Measurements from ENCODE around the gene TMEM150B.

TMEM150B gene, protein sequence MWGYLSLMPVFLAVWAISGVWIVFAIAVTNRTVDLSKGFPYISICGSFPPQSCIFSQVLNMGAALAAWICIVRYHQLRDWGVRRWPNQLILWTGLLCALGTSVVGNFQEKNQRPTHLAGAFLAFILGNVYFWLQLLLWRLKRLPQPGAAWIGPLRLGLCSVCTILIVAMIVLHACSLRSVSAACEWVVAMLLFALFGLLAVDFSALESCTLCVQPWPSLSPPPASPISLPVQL

DNA sequence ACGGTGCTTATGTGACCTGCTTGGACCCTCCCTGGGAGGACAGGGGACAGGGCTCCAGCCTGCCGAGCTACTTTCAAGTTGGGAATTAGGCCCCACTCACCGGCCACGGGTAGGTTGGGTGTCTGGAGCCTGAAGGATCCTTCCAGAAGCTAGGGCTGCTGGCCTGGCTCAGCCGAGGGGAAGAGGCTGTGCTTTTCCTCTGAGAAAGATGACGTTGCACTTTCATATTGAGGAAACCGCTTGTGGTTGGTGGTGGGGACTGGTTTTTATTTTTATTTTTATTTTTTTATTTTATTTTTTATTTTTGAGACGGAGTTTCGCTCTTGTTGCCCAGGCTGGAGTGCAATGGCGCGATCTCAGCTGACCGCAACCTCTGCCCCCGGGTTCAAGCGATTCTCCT lies at the start of gene TMEM150B:
Gene TMEM150B, minus strand, starts transcription at position 170 of the 400 bp plus-strand sequence. CDS start 4,305 bp downstream, outside the sequence.
- no peak for DNase-seq

DNA sequence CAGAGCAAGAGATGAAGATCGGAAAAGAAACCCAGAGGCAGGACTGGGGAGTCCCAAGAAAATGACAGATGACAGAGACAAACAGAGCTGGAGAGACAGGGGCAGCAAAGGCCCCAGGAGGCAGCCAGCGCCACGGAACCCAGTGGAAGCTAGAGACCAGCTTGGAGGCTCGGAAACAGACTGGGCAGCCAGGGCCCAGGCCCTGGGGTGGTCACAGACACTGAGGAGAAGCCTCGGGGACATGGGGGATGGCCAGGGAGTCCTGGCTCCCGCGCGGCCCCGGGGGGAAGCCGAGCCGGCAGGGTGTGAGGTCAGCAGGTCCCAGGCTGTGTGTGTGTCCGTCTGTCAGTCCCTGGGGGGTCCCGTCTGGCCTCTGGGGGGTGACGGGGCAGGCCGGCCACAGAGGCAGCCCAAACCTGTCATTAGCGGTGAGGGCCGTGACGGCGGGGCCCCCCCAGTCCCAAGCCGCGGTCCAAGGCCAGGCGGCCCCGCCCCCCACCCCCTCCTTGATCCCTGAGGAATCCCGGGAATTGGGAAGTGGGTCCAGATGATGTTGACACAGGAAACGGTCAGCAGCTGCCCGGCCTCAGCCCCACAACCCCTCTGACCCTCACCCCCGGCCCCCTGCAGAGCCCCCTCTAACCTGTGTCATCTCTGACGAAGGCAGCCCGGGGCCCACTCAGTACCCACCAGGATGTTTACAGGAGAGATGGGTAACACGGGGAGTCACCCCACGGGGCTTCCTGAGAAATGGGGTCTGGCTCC lies 49.0 kb upstream of the TMEM150B start:
- no peak for DNase-seq

DNA sequence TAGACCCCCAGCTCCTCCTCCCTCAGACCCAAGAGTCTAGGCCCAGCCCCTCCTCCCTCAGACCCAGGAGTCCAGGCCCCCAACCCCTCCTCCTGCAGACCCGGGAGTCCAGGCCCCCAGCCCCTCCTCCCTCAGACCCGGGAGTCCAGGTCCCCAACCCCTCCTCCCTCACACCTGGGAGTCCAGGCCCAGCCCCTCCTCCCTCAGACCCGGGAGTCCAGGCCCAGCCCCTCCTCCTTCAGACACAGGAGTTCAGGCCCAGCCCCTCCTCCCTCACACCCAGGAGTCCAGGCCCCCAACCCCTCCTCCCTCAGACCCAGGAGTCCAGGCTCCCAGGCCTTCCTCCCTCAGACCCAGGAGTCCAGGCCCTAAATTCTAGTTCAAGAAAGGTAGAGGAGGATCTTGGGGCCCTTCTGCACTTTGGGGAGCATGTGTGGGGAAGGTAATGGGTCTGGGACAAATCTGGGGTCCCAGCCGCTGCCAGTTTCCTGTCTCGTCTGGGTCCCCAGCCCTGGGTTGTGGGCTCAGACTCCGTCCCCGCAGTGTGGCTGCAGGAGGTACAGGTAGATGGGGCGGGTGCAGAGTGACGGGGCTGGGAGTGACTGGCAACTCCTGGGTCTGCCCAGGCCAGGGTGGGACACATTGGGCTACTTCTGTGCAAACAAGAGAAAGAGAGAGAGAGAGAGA lies 48.3 kb upstream of the TMEM150B start:
- no peak for DNase-seq

DNA sequence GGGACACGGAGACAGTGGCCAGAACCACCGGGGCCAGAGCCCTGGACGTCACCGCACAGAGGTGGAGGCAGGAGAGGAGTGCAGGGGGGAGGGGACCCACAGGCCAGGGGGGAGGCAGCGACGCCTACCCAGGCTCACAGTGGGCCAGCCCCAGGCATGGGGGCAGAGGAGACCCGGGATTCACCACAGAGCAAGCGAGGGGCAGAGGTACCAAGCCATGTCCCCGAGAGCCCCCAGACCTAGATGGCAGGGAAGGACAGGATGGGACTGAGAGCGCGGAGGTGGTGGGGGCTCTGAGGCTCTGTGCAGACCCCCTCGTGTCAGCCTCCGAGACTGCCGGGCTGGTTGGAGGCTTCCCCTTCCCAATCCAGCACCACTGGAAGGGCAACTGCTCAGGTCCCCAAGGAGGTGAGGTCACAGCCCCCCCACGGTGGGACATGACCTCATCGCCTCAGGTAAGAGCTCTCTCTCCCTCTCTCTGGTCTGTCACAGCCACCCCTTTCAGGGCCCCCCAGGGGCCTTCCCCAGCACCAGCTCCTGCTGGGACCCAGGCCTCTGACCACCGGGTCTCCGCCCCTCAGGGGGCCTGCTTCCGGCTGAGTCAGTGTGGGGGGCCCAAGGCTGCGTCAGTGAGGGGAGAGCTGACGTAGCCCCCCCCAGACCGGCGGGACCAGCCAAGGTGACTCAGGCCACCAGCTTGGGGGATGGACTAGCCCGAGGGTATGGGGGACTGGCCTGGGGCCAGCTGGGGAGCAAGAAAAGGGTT lies 47.4 kb upstream of the TMEM150B start:
- no peak for DNase-seq

DNA sequence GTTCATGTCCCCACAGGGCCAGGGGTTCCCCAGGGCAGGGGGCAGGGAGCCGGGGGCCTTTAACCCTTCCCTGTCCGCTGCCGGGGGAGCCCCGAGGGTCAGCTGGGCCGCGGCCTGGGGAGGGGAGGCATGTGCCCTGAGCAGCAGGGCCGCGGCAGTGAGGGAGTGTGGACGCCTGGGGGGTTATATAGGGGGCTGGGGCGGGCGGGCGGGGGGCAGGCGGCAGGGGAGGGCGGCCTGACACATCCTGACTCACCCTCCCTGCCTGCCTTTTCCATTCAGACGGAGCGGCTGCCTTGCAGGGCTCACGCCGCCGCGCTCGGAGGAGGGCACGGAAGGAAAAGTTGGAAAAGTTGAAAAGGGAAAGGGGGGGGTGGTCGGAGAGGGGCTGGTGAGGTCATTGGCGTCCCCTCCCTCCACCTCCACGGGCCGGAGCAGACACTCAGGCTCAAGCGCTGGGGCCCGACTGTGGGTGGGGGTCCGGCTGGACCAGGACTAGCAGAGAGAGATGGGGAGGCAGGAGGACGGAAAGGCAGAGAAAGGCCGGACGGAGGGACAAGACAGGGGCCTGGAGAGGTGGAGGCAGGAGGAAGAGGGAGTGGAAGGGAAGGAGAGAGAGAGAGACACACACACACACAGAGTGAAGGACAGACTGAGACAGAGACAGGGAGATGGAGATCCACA lies 45.3 kb upstream of the TMEM150B start, which contains the start of gene IL11:
Gene IL11, minus strand, starts transcription at position 159 of the 684 bp plus-strand sequence. Its CDS starts 153 bp downstream, at position 6.
- no peak for DNase-seq

DNA sequence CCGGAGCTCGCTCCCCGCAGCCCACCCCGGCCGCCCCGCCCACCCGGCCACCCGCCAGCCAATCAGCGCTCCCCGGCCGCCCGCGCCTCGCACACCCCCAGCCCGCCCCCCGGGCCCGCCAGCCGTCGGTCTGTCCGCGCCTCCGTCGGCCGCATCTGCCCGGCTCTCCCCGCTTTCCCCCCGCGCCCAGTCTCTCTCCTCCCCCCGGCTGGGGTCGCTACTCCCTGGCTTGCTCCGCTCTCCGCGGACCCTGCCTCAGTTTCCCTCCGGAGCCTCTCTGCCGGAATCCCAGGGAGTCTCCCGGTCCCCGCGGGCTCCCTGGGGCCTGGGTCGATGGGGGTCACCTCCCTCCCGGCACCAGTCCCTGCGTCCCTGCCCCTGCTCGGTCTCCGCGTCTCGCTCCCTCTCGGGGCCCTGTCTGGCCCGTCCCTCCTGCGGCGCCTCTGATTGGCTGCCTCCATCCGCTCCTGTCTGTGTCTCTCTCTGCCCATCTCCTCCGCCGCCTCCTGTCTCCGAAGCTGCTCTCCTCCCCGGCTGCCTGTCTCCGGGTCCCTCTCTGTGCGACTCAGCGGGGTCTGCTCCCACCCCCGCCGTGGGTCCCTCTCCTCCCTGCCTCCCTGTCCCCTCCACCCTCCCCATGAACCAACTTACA lies 44.6 kb upstream of the TMEM150B start:
- no peak for DNase-seq

DNA sequence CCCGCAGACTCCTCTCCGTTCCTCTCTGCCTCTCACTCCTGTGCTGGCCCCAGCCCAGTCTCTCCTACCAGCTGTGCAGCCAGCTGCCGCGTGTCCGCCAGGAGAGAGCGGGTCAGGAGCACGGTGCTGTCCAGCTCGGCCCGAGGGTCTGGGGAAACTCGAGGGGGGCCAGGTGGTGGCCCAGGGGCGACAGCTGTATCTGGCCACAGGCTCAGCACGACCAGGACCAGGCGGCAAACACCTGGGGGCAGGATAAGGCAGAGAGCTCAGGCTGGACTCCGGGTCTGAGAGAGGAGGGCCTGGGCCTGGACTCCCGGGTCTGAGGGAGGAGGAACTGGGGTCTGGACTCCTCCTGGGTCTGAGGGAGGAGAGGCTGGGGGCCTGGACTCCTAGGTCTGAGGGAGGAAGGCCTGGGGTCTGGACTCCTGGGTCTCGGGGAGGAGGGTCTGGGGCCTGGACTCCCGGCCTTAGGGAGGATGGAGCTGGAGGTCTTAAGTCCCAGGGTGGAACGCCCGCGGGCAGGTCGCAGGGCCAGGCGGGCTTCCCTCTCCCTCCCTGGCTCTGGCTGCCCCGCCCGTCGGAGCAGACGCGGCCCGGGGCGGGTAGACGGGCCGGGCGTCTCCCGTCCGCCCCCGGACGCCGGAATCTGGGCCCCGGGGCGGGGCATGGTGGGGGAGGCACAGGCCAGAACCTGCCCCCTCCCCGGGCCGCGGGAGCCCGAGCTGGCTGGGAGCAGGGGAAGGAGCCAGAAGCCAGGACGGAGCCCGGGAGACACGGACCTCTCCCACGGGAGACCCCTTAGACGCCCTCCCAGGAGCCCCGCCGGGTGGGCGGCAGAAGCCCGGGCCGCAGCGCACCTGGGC lies 43.8 kb upstream of the TMEM150B start:
- no peak for DNase-seq

DNA sequence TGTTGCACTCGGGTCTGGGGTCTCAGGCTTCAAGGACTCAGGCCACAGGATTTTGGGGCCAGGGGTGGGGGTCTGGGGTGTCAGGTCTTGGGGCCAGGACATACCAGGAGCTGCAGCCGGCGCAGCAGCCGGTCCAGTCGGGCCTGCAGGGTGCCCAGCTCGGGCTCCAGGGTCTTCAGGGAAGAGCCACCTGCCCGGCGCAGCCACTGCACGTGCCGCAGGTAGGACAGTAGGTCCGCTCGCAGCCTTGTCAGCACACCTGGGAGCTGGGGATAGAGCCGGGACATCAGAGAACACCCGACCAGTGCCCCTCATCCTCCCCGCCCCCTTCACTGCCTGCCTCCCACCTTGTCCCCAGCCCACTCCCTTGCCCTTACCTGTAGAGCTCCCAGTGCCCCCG lies 43.0 kb upstream of the TMEM150B start:
- no peak for DNase-seq

DNA sequence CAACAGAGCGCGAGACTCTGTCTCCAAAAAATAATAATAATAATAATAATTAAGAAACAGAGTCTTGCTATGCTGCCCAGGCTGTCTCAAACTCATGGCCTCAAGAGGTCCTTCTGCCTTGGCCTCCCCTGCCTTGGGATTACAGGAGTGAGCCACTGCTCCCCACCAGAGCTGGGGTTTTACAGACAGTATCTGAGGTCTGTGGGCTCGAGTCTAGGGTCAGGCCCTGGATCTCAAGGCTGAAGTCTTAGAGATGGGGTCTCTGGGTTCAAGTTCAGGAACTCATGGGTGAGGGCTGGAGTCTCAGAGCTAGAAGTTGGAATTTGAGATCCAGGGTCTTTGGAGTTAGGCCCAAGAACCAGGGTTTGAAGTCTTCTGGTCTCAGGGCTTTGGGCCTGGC lies 41.6 kb upstream of the TMEM150B start:
- no peak for DNase-seq

DNA sequence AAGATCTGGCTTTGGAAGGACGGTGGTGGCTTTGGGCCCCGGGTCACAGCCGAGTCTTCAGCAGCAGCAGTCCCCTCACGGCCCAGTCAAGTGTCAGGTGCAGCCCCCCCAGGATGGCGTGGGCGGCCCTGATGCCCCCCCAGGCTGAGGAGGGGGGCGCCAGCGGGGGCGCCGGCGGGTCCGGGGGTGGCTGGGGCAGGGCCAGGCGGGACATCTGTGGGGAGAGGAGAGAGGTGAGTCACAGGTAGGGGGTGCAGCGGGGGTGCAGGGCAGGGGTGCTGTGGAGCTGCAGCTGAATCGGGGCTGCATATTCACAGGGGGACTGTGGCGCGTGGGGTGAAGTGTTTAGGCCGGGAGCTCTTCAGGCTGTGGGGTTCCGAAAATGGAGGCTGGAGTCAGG lies 40.8 kb upstream of the TMEM150B start:
- DNase-seq = no peak

DNA sequence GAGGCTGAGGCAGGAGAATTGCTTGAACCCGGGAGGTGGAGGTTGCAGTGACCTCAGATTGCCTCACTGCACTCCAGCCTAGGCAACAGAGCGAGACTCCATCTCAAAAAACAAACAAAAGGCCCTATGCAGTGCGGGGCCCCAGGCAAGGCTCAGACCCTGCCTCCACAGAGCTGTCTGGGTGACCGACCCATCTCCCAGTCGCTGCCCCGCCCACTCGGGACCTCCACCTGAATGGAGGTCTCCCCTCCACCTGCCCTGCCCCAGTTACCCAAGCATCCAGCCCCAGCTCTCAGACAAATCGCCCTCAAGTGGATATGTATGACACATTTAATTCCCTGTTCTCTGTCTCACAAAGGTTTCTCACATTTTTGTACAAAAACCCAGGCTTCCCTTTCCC lies 40.1 kb upstream of the TMEM150B start:
- no peak for DNase-seq

DNA sequence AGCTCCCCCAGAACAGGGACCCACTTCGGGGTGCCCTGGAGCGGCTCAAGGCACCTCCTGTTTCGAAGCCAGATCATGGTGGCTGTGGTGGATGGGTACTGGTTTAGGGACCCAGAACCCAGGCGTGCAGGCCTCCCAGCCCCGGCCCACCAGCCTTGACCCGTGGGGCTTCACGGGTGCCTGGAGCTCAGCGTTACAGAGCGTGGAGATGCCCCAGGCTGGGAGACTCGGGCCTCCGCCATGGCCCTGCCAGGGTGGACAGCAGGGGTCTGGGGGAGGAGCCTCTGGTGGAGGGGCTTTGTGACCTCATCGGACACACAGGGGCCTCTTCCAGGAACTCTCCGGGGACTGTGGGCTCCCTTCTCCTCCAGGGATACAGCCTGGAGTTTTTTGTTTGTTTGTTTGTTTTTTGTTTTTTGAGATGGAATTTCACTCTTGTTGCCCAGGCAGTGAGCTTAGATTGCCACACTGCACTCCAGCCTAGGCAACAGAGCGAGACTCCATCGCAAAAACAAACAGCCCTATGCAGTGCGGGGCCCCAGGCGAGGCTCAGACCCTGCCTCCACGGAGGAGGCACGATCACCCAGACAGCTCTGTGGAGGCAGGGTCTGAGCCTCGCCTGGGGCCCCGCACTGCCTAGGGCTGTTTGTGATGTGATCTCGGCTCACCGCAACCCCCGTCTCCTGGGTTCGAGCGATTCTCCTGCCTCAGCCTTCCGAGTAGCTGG lies 38.0 kb upstream of the TMEM150B start, which contains the start of gene GARIN5B:
Gene GARIN5B, minus strand, starts transcription at position 271 of the 727 bp plus-strand sequence. Its CDS starts 194 bp downstream, at position 77.
- DNase-seq = no peak

DNA sequence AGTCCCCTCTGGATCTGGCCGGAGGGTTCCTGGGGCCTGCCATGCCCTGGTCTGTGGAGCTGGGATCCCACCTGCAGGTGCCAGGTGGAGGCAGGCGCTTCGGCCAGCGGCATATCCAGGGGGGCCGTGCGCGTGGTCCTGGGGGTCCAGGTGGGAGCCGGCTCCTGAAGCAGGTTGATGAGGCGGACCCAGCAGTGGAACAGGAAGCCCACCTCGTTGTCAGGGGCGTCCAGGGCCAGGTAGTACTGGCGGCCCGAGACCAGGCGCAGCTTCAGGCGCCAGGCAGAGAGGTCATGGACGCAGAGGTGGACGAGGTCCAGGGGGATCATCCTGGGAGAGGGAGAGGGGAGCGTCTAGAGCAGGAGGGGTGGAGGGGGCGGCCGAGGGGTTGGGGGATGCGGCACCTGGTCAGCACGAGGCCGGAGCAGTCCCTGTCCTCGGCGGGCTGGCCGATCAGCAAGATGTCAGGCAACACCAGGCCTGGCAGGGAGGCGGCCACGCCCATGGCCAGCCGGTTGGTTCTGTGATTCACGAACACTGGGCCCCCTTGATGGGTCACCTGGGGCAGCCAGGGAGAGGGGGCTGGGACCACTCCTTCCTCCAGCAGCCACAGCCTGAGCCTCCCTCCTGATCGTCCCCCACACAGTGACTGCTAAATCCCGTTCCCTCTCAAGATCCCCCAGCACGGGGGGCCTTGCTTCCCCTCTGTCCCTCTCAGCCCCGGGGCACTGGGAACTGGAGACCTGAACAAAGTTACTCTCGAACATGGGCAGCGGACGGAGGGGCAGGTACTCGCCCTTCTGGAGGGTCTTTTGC lies 37.2 kb upstream of the TMEM150B start:
- DNase-seq = no peak

DNA sequence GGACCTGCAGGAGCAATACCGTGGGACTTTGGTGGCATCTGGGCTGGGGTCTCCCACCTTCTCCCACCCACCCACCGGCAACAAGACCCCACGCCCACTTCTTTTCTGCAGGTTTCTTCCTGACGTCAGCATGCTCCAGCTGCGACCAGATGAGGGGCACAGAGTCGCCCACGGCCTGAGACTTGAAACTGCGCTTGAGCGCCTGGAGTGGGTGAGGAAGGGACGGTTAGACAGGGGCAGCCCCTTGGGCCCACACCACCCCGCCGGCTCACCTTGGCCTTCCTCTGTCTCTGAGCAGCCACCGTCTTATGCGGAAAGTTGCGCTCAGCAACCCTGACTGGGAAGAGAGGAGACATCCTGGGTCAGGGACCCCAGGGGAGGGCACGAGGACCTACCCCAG lies 35.8 kb upstream of the TMEM150B start:
- DNase-seq = no peak

DNA sequence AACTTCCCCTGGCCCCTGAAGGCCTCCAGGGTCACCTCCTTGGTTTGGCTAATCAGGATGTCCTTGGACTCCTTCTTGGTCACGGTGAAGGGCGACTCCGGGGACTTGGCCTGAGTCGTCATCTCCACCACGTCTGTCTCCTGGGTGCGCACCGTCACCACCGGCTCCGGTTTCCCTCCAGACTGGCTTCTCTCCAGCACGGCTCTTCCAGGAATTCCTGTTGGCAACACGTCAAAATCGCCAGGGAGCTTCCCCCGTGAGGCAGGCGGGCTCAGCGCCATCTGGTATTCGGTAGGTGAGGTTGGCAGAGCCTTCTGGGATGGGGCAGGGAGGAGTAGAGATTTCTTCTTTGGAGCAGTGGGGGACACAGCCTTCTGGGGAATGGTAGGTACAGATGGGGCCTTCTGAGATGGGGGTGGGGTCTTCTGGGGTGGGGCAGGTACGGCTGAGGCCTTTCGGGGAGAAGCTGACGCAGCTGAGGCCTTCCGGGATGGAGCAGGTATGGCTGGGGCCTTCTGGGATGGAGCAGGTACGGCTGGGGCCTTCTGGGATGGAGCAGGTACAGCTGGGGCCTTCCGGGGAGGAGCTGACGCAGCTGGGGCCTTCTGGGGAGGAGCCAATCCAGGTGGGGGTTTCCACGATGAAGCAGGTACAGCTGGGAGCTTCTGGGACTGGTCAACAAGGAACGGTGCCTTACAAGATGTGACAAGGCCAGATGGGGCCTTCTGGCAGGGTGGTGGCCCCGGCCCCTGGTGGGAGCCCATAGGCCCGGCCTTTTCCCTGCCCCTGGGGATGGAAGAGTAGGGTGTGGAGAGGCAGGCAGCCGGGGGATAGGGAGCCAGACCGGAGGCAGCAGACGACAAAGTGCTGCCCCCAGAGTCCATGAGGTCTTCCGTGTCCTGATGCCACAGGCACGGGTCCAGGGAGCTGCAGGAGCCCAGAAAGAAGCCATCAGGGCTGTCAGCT lies 34.1 kb upstream of the TMEM150B start:
- DNase-seq = no peak

DNA sequence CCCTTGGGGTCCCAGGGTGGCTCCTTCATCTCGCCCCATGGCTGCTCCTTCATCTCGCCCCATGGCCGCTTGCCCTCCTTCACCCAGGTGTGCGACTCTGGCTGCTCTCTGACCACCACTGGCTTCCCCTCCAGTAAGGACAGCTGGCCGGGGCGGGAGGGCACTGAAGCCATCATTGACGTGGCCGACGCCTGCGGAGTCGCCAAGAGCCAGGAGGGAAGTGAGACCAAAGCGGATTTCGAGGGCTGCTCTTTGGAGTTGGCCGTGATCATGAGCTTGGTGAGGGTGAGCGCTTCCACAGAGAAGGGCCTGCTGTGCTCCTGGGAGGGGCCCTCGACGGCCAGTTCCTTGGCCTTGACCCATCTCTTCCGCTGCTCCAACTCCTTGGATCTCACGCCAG lies 33.4 kb upstream of the TMEM150B start:
- no peak for DNase-seq

DNA sequence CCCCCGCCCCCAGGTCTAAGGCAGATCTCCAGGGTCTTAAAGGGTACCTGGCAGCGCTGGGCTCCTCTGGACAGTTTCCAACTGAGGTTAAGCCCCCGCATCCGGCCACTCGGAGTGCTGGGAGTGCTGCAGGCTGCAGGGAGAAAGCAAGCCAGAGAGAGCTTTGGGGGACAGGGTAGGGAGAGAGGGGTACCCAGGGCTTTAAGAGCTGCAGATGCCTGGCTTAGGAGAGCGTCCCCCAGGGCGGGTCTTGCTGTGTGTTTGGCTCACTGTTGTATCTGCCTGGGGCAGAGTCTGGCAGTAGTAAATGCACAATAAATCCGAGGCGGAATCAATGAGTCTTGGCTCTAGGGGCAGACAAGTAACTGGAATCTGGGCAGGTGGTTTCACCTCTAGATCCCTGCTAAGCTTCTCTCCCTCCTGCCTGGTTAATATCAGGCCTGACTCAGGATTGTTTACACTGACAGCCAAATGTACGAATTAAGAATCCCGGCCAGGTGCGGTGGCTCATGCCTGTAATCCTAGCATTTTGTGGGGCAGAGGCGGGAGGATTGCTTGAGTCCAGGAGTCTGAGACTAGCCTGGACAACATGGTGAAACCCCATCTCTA lies 30.2 kb upstream of the TMEM150B start:
- no peak for DNase-seq
